K562 (cell line): ENCODE measurements around the gene BTBD16. TPM values are rescaled to one million over a fixed set of nuclear protein-coding genes. Genes with fewer than 3 reads are reported as not detected.

Experiments used
- ATAC-seq: fragments of 200-7000 bp; cut with Tn5 transposase; 3 replicates; pipeline ENCODE4 v1.9.1; 2020; ENCODE audit warnings: moderate library complexity
- BruUV-seq: library from RNA; stranded (reverse); fragments of 400-500 nt; replicated peaks from 2 replicates; lab custom pipeline; 2021; lab: Mats Ljungman, UMichigan
- CTCF ChIA-PET: fragments of 300-600 bp; formaldehyde crosslinking; extraction: SDS; loops from one replicate; lab custom pipeline; 2021; ENCODE audit warnings: low intra/inter-chr PET ratio; lab: Yijun Ruan, JAX
- POLR2A ChIA-PET: fragments of 300-600, 350-650 bp; sonication (Branson Sonifier 250); formaldehyde crosslinking; extraction: SDS; loops from one replicate; lab custom pipeline; 2021; ENCODE audit warnings: antibody characterized with exemption, inconsistent platforms; lab: Yijun Ruan, JAX
- DNase-seq, 4 experiments: peaks; one replicate each; pipeline versions ENCODE4 v3.0.0 to v3.0.0-alpha.2; 2011 to 2018; ENCODE audit warnings: low spot score in 3 of 4, mixed read lengths in 3 of 4; ENCODE audit errors: extremely low read depth in 1 of 4
- FAIRE-seq: peaks from 2 replicates; lab custom pipeline; 2011; peaks lifted over from hg19 to GRCh38; lab: Jason Lieb, UNC
- H2AFZ ChIP-seq: 2 replicates; pipeline ENCODE4 v1.6.0; 2011; ENCODE audit warnings: low read depth, low read length, control low read depth, inconsistent platforms
- H3K27ac ChIP-seq: fragments of 200-600 bp; 3 replicates; pipeline ENCODE4 v1.8.0; 2011; ENCODE audit warnings: low read depth, mild to moderate bottlenecking, control low read depth, inconsistent platforms, low read length, moderate library complexity, mixed read lengths; ENCODE audit errors: extremely low read depth
- H3K27me3 ChIP-seq, 2 experiments: fragments of 300-600 bp in 1 of 2; 2 replicates in 1 of 2; 3 replicates in 1 of 2; pipeline versions ENCODE4 v1.6.0 to v1.8.0; 2011; ENCODE audit warnings: inconsistent platforms in 2 of 2, low read length in 2 of 2, mild to moderate bottlenecking in 1 of 2, mixed read lengths in 1 of 2, moderate library complexity in 1 of 2; ENCODE audit not compliant: control insufficient read depth in 2 of 2, insufficient read depth in 2 of 2
- H3K36me3 ChIP-seq: fragments of 300-600 bp; 3 replicates; pipeline ENCODE4 v1.8.0; 2011; ENCODE audit warnings: mild to moderate bottlenecking, low read length, inconsistent platforms; ENCODE audit not compliant: control insufficient read depth, insufficient read depth
- H3K4me1 ChIP-seq, 2 experiments: fragments of 200-600 bp in 1 of 2; replicated peaks in 1 of 2; 2 replicates in 1 of 2; 3 replicates in 1 of 2; pipeline versions ENCODE4 v1.5.1 to v1.8.0; 2011; ENCODE audit warnings: inconsistent platforms in 2 of 2, low read length in 2 of 2, mild to moderate bottlenecking in 1 of 2, mixed read lengths in 1 of 2, moderate library complexity in 1 of 2; ENCODE audit not compliant: control insufficient read depth in 2 of 2, insufficient read depth in 2 of 2
- H3K4me2 ChIP-seq: 2 replicates; pipeline ENCODE4 v1.6.1; 2011; ENCODE audit warnings: low read length, control low read depth, inconsistent platforms, mixed read lengths; ENCODE audit not compliant: insufficient read depth
- H3K4me3 ChIP-seq: fragments of 200-600 bp; sonication (generic), shearing (Covaris generic); 2 replicates; pipeline ENCODE4 v1.5.1; 2016; ENCODE audit warnings: control low read depth, inconsistent platforms
- H3K79me2 ChIP-seq: fragments of 200-600 bp; 3 replicates; pipeline ENCODE4 v1.8.0; 2011; ENCODE audit warnings: low read length, inconsistent platforms; ENCODE audit not compliant: control insufficient read depth, insufficient read depth
- H3K9ac ChIP-seq, 2 experiments: 2 replicates each; pipeline versions ENCODE4 v1.6.0 to v1.6.1; 2011; ENCODE audit warnings: low read depth in 2 of 2, low read length in 2 of 2, control low read depth in 1 of 2, inconsistent platforms in 1 of 2, mild to moderate bottlenecking in 1 of 2, mixed read lengths in 1 of 2; ENCODE audit not compliant: insufficient read depth in 1 of 2
- H3K9me1 ChIP-seq: one replicate; pipeline ENCODE4 v1.6.0; 2011; ENCODE audit warnings: inconsistent platforms, mild to moderate bottlenecking, low read length, moderate library complexity; ENCODE audit not compliant: control insufficient read depth, insufficient read depth
- H3K9me3 ChIP-seq: replicated peaks from 2 replicates; pipeline ENCODE4 v1.5.1; 2011; ENCODE audit warnings: low read depth, low read length, inconsistent platforms; ENCODE audit not compliant: control insufficient read depth, insufficient read depth
- H4K20me1 ChIP-seq: replicated peaks from 2 replicates; pipeline ENCODE4 v1.6.1; 2011; ENCODE audit warnings: low read length, inconsistent platforms, mixed read lengths; ENCODE audit not compliant: control insufficient read depth, insufficient read depth
- HDGF ChIP-seq: fragments of 450-650 bp; IDR thresholded peaks from 2 replicates; pipeline ENCODE4 v1.6.1; 2016
- NEUROD1 ChIP-seq: fragments of 150-350 bp; IDR thresholded peaks from 2 replicates; pipeline ENCODE4 v1.6.1; 2014; ENCODE audit warnings: borderline replicate concordance, low read length, low read depth; ENCODE audit not compliant: partially characterized antibody
- NFATC3 ChIP-seq: fragments of 450-650 bp; IDR thresholded peaks from 2 replicates; pipeline ENCODE4 v1.6.1; 2017; ENCODE audit warnings: mild to moderate bottlenecking
- NFE2L1 ChIP-seq: fragments of 450-650 bp; IDR thresholded peaks from 2 replicates; pipeline ENCODE4 v1.6.1; 2016; ENCODE audit warnings: missing genetic modification characterization, low read depth, mild to moderate bottlenecking, missing compliant biosample characterization, moderate library complexity, borderline replicate concordance
- NR1H2 ChIP-seq: sonication (generic); formaldehyde crosslinking; IDR thresholded peaks from 2 replicates; pipeline ENCODE4 v1.4.0; 2020; ENCODE audit warnings: mild to moderate bottlenecking, missing genetic modification reagents
- PHF8 ChIP-seq: fragments of 200-600 bp; sonication (generic); IDR thresholded peaks from 2 replicates; pipeline ENCODE4 v1.6.1; 2012; ENCODE audit warnings: mixed run types, mild to moderate bottlenecking, inconsistent platforms, low read length, moderate library complexity, borderline replicate concordance
- RBFOX2 ChIP-seq: fragments of 200-400 bp; formaldehyde crosslinking; IDR thresholded peaks from 2 replicates; pipeline ENCODE4 v1.6.1; 2017; ENCODE audit warnings: low read depth, mild to moderate bottlenecking, low read length, moderate library complexity
- RHOXF2B ChIP-seq: fragments of 250-450 bp; sonication (Bioruptor Pico); conservative IDR thresholded peaks from 2 replicates; pipeline ENCODE4 v1.5.1; 2021
- SETDB1 ChIP-seq: IDR thresholded peaks from one replicate; pipeline ENCODE4 v1.6.1; 2012; ENCODE audit warnings: low read length, control low read depth, inconsistent platforms
- TOE1 ChIP-seq, 2 experiments: fragments of 450-650 bp in 1 of 2; sonication (generic) in 1 of 2; formaldehyde crosslinking in 1 of 2; IDR thresholded peaks; 2 replicates each; pipeline versions ENCODE4 v1.7.1 to v1.8.0; 2016 to 2022; ENCODE audit warnings: borderline replicate concordance in 2 of 2, mild to moderate bottlenecking in 2 of 2, antibody characterized with exemption in 1 of 2, inconsistent platforms in 1 of 2, low read depth in 1 of 2, missing genetic modification reagents in 1 of 2, moderate library complexity in 1 of 2
- XRCC4 ChIP-seq: IDR thresholded peaks from one replicate; pipeline ENCODE4 v1.6.1; 2011; ENCODE audit not compliant: insufficient read depth, insufficient read length; ENCODE audit errors: extremely low read depth
- ZNF146 ChIP-seq: IDR thresholded peaks from one replicate; pipeline ENCODE4 v1.6.1; 2018; ENCODE audit warnings: missing compliant biosample characterization; ENCODE audit not compliant: unreplicated experiment
- ZNF354B ChIP-seq: fragments of 250-450 bp; sonication (Bioruptor Pico); IDR thresholded peaks from 2 replicates; pipeline ENCODE4 v1.4.0; 2020
- ZNF436 ChIP-seq: fragments of 250-450, 450-650 bp; sonication (Bioruptor Pico); formaldehyde crosslinking; IDR thresholded peaks from 2 replicates; pipeline ENCODE4 v1.7.0; 2020; ENCODE audit warnings: mild to moderate bottlenecking
- ZNF778 ChIP-seq: fragments of 450-650 bp; formaldehyde crosslinking; IDR thresholded peaks from 2 replicates; pipeline ENCODE4 v1.4.0; 2020; ENCODE audit warnings: mild to moderate bottlenecking, moderate library complexity
- WGBS: fragments of 100-300 bp; shearing (Covaris generic); methylation state at CpG from one replicate; pipeline ENCODE4 v1.1.6; 2016; ENCODE audit warnings: low coverage, mixed read lengths; ENCODE audit not compliant: insufficient coverage; ENCODE audit errors: missing lambda C conversion rate; 5-methylcytosine and 5-hydroxymethylcytosine counted together
- in situ Hi-C: fragments of 300-500 bp; cut with MboI; formaldehyde crosslinking; loops from 4 replicates; pipeline ENCODE4 v1.15.0; 2018; ENCODE audit warnings: inconsistent platforms, mixed read lengths
- intact Hi-C: fragments of 100-400 bp; cut with micrococcal nuclease; formaldehyde crosslinking; loops from 2 replicates; pipeline ENCODE4 v1.14.2; 2022
- polyA plus RNA-seq, 8 experiments: library from polyadenylated mRNA; depleted of rRNA in 4 of 8; stranded (reverse) in 5 of 8; unstranded in 3 of 8; fragments of >200 nt; fragmentation: Nextera tagmentation in 2 of 8; fragmentation: Illumina TruSeq in 1 of 8; extraction: Ambion mirVana in 2 of 8; extraction: Trizol in 1 of 8; gene quantifications; 2 replicates each; pipeline versions ENCODE4 v1.2.1 to v1.2.3, GENCODE V29; 2011 to 2014; ENCODE audit warnings: inconsistent platforms in 1 of 8, missing spikeins in 1 of 8
- total RNA-seq, 7 experiments: library from RNA; depleted of rRNA in 6 of 7; stranded (reverse); fragments of >200 nt in 6 of 7; fragmentation: Illumina TruSeq in 2 of 7; extraction: Trizol in 2 of 7; gene quantifications; 2 replicates each; pipeline versions ENCODE4 v1.2.1 to v1.2.3, GENCODE V29; 2011 to 2021; ENCODE audit warnings: low replicate concordance in 1 of 7
- TF ChIP-seq, protein P1 (sequence below): fragments of 250-450 bp; sonication (Bioruptor Pico); IDR thresholded peaks from 2 replicates; pipeline ENCODE4 v1.5.1; 2021; ENCODE audit warnings: mild to moderate bottlenecking

Gene BTBD16
- total and polyA plus RNA-seq, 9 of the 15 experiments (the other 6 are each of a cell fraction or from before 2014, with no cell fraction given): 0.11 TPM; not detected in 8

GRCh38 chr10:122248356-122249302 is 22.5 kb upstream of the BTBD16 start:
- no peaks in the 10 kb centered on the region for H3K36me3 ChIP-seq
- DNase-seq (no peak), ATAC-seq (no peak), FAIRE-seq (no peak)
- H4K20me1 ChIP-seq: no peaks in the 10 kb centered on the region
- in situ Hi-C loops (no loop called here), intact Hi-C loops (no loop called here)
- TF ChIP-seq NR1H2 (no peak), NEUROD1 (no peak), ZNF778 (CRISPR knock-in tag) (no peak), TOE1 (IDR thresholded peaks at IDR 0.05; ENCODE audit: borderline replicate concordance) (no peak), TOE1 (CRISPR knock-in tag; IDR thresholded peaks at IDR 0.05; ENCODE audit: borderline replicate concordance, low read depth) (no peak), NFATC3 (no peak), RHOXF2B (CRISPR knock-in tag) (no peak), XRCC4 (no peak), RBFOX2 (no peak), PHF8 (no peak), HDGF (no peak), SETDB1 (no peak), ZNF146 (no peak), NFE2L1 (no peak), ZNF436 (CRISPR knock-in tag) (no peak), ZNF354B (no peak)
- TF ChIP-seq, protein P1, sequence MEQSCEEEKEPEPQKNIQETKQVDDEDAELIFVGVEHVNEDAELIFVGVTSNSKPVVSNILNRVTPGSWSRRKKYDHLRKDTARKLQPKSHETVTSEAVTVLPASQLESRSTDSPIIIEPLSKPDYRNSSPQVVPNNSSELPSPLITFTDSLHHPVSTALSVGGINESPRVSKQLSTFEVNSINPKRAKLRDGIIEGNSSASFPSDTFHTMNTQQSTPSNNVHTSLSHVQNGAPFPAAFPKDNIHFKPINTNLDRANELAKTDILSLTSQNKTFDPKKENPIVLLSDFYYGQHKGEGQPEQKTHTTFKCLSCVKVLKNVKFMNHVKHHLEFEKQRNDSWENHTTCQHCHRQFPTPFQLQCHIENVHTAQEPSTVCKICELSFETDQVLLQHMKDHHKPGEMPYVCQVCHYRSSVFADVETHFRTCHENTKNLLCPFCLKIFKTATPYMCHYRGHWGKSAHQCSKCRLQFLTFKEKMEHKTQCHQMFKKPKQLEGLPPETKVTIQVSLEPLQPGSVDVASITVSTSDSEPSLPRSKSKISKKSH: no peak
- ChIA-PET POLR2A (no interaction called here), CTCF (no interaction called here)
- no peak overlapping the region for H2AFZ ChIP-seq
- no TSS peak for BruUV-seq
- 2% methylated on average over 17 of the region's 25 CpGs for WGBS
- H3K27me3 ChIP-seq: peaks cover 0 to 22% of the 10 kb centered on the region in 2 experiments; a peak in 2 of 5 replicates
- no peak overlapping the region for H3K4me2 ChIP-seq
- no peak overlapping the region for H3K27ac ChIP-seq
- no peaks in the 10 kb centered on the region for H3K9me1 ChIP-seq
- H3K4me3 ChIP-seq: no peak overlapping the region
- H3K79me2 ChIP-seq: no peaks in the 10 kb centered on the region
- H3K9ac ChIP-seq: no peak overlapping the region
- H3K4me1 ChIP-seq: no peaks in the 10 kb centered on the region
- H3K9me3 ChIP-seq: no peaks in the 10 kb centered on the region
